ENCODE data around the gene EPHA8.

Gene EPHA8

GRCh38 chr1:22641906-22642636 lies 78.8 kb downstream of the EPHA8 start:
- CTCF ChIA-PET, result interaction anchor here (0.6 to 3.7 kb wide), 14 partner anchors 9 to 537 kb away, joined by 3 to 40 read pairs (median 4); no protein-coding TSS in a partner anchor
- no peaks in the 10 kb centered on the region for H3K9me3 ChIP-seq (ENCODE audit: control extremely low read depth in 1 of 5, control insufficient read depth in 4 of 5, insufficient read depth in 2 of 5, low read depth in 1 of 5, low read length in 4 of 5)
- 9% methylated on average over 11 of the region's 18 CpGs for WGBS (ENCODE audit: insufficient coverage)
- no peak overlapping the region for H3K27ac ChIP-seq (ENCODE audit: insufficient read depth in 1 of 2, low read depth in 1 of 2, low read length in 2 of 2, poor library complexity in 1 of 2, severe bottlenecking in 2 of 2)
- H3K4me3 ChIP-seq (ENCODE audit: control insufficient read depth in 1 of 7, extremely low read depth in 1 of 7, insufficient read depth in 4 of 7, low read depth in 2 of 7, low read length in 6 of 7), result no peak overlapping the region
- DNase-seq, result peak; percentile 50 to 69 (median 62)
- POLR2A ChIA-PET, result interaction anchor here (0.6 kb wide), 1 partner anchor 30 kb away, joined by 3 read pairs; no protein-coding TSS in a partner anchor
- no peaks in the 10 kb centered on the region for H3K36me3 ChIP-seq (ENCODE audit: control insufficient read depth in 4 of 4, insufficient read depth in 4 of 4, low read length in 3 of 4)
- no peaks in the 10 kb centered on the region for H3K4me1 ChIP-seq (ENCODE audit: control extremely low read depth in 1 of 4, control insufficient read depth in 4 of 4, insufficient read depth in 4 of 4, low read length in 3 of 4)
- peaks cover 0 to 28% (median 6%) of the 10 kb centered on the region in 5 experiments for H3K27me3 ChIP-seq (replicated peaks in 2 of 5; ENCODE audit: control insufficient read depth in 4 of 5, insufficient read depth in 5 of 5, low read length in 4 of 5)

- no peaks in the 10 kb centered on the region for H3K4me1 ChIP-seq (ENCODE audit: control extremely low read depth in 1 of 4, control insufficient read depth in 4 of 4, insufficient read depth in 4 of 4, low read length in 3 of 4)
- DNase-seq, result no peak
- 77% methylated on average over 6 of the region's 8 CpGs for WGBS (ENCODE audit: insufficient coverage)
- H3K27me3 ChIP-seq (replicated peaks in 2 of 5; ENCODE audit: control insufficient read depth in 4 of 5, insufficient read depth in 5 of 5, low read length in 4 of 5), result peaks cover 0 to 22% (median 6%) of the 10 kb centered on the region in 5 experiments
- no peak within 1 kb of the TSS for H3K27ac ChIP-seq (ENCODE audit: insufficient read depth in 1 of 2, low read depth in 1 of 2, low read length in 2 of 2, poor library complexity in 1 of 2, severe bottlenecking in 2 of 2)
- POLR2A ChIA-PET, result no interaction called here
- H3K4me3 ChIP-seq (ENCODE audit: control insufficient read depth in 1 of 7, extremely low read depth in 1 of 7, insufficient read depth in 4 of 7, low read depth in 2 of 7, low read length in 6 of 7), result no peak within 1 kb of the TSS
- no peaks in the 10 kb centered on the region for H3K36me3 ChIP-seq (ENCODE audit: control insufficient read depth in 4 of 4, insufficient read depth in 4 of 4, low read length in 3 of 4)
- no peaks in the 10 kb centered on the region for H3K9me3 ChIP-seq (ENCODE audit: control extremely low read depth in 1 of 5, control insufficient read depth in 4 of 5, insufficient read depth in 2 of 5, low read depth in 1 of 5, low read length in 4 of 5)
- CTCF ChIA-PET, result interaction anchor here (3.7 kb wide), 1 partner anchor 223 kb away, joined by 40 read pairs; no protein-coding TSS in a partner anchor
These were observed 80.1 kb downstream of the EPHA8 start, which contains the start of gene C1QC for GRCh38 chr1:22643381-22643780. TSS of gene C1QC (plus strand) at chr1:22643633. CDS start at chr1:22644024, 391 bp downstream.

GRCh38 chr1:22643928-22644327 lies 80.6 kb downstream of the EPHA8 start:
- peaks cover 0 to 18% (median 6%) of the 10 kb centered on the region in 5 experiments for H3K27me3 ChIP-seq (replicated peaks in 2 of 5; ENCODE audit: control insufficient read depth in 4 of 5, insufficient read depth in 5 of 5, low read length in 4 of 5)
- no peak for DNase-seq
- no peak overlapping the region for H3K27ac ChIP-seq (ENCODE audit: insufficient read depth in 1 of 2, low read depth in 1 of 2, low read length in 2 of 2, poor library complexity in 1 of 2, severe bottlenecking in 2 of 2)
- WGBS (ENCODE audit: insufficient coverage), result 89% methylated on average over 10 of the region's 12 CpGs
- no peak overlapping the region for H3K4me3 ChIP-seq (ENCODE audit: control insufficient read depth in 1 of 7, extremely low read depth in 1 of 7, insufficient read depth in 4 of 7, low read depth in 2 of 7, low read length in 6 of 7)
- no peaks in the 10 kb centered on the region for H3K36me3 ChIP-seq (ENCODE audit: control insufficient read depth in 4 of 4, insufficient read depth in 4 of 4, low read length in 3 of 4)
- ChIA-PET CTCF (interaction anchor here (3.7 kb wide), 1 partner anchor 223 kb away, joined by 40 read pairs; no protein-coding TSS in a partner anchor), POLR2A (no interaction called here)
- H3K4me1 ChIP-seq (ENCODE audit: control extremely low read depth in 1 of 4, control insufficient read depth in 4 of 4, insufficient read depth in 4 of 4, low read length in 3 of 4), result no peaks in the 10 kb centered on the region
- no peaks in the 10 kb centered on the region for H3K9me3 ChIP-seq (ENCODE audit: control extremely low read depth in 1 of 5, control insufficient read depth in 4 of 5, insufficient read depth in 2 of 5, low read depth in 1 of 5, low read length in 4 of 5)

- no peaks in the 10 kb centered on the region for H3K4me1 ChIP-seq (ENCODE audit: control extremely low read depth in 1 of 4, control insufficient read depth in 4 of 4, insufficient read depth in 4 of 4, low read length in 3 of 4)
- CTCF ChIA-PET, result interaction anchor here (0.7 to 1.4 kb wide), 3 partner anchors 9 to 226 kb away, joined by 3 to 6 read pairs (median 5); partner anchors contain the start of gene C1QA
- H3K27ac ChIP-seq (ENCODE audit: insufficient read depth in 1 of 2, low read depth in 1 of 2, low read length in 2 of 2, poor library complexity in 1 of 2, severe bottlenecking in 2 of 2), result no peak overlapping the region
- DNase-seq, result no peak
- H3K36me3 ChIP-seq (ENCODE audit: control insufficient read depth in 4 of 4, insufficient read depth in 4 of 4, low read length in 3 of 4), result no peaks in the 10 kb centered on the region
- no peak overlapping the region for H3K4me3 ChIP-seq (ENCODE audit: control insufficient read depth in 1 of 7, extremely low read depth in 1 of 7, insufficient read depth in 4 of 7, low read depth in 2 of 7, low read length in 6 of 7)
- POLR2A ChIA-PET, result no interaction called here
- WGBS (ENCODE audit: insufficient coverage), result 78% methylated on average over 6 of the region's 7 CpGs
- no peaks in the 10 kb centered on the region for H3K9me3 ChIP-seq (ENCODE audit: control extremely low read depth in 1 of 5, control insufficient read depth in 4 of 5, insufficient read depth in 2 of 5, low read depth in 1 of 5, low read length in 4 of 5)
- H3K27me3 ChIP-seq (replicated peaks in 2 of 5; ENCODE audit: control insufficient read depth in 4 of 5, insufficient read depth in 5 of 5, low read length in 4 of 5), result peaks cover 0 to 11% (median 9%) of the 10 kb centered on the region in 5 experiments
These were observed 82.6 kb downstream of the EPHA8 start for GRCh38 chr1:22645931-22646330.

- DNase-seq, result no peak
- no CpG with 5 or more reads among the region's 1 CpG for WGBS (ENCODE audit: insufficient coverage)
- Histone ChIP-seq H3K27ac (ENCODE audit: insufficient read depth in 1 of 2, low read depth in 1 of 2, low read length in 2 of 2, poor library complexity in 1 of 2, severe bottlenecking in 2 of 2) (no peak overlapping the region), H3K4me1 (ENCODE audit: control extremely low read depth in 1 of 4, control insufficient read depth in 4 of 4, insufficient read depth in 4 of 4, low read length in 3 of 4) (no peaks in the 10 kb centered on the region), H3K4me3 (ENCODE audit: control insufficient read depth in 1 of 7, extremely low read depth in 1 of 7, insufficient read depth in 4 of 7, low read depth in 2 of 7, low read length in 6 of 7) (no peak overlapping the region), H3K36me3 (ENCODE audit: control insufficient read depth in 4 of 4, insufficient read depth in 4 of 4, low read length in 3 of 4) (no peaks in the 10 kb centered on the region), H3K27me3 (replicated peaks in 2 of 5; ENCODE audit: control insufficient read depth in 4 of 5, insufficient read depth in 5 of 5, low read length in 4 of 5) (peaks cover 0 to 9% (median 7%) of the 10 kb centered on the region in 5 experiments), H3K9me3 (ENCODE audit: control extremely low read depth in 1 of 5, control insufficient read depth in 4 of 5, insufficient read depth in 2 of 5, low read depth in 1 of 5, low read length in 4 of 5) (no peaks in the 10 kb centered on the region)
- ChIA-PET POLR2A (no interaction called here), CTCF (interaction anchor here (0.7 to 1.4 kb wide), 3 partner anchors 9 to 226 kb away, joined by 3 to 6 read pairs (median 5); partner anchors contain the start of gene C1QA)
These were observed 83.1 kb downstream of the EPHA8 start for GRCh38 chr1:22646384-22646783.

GRCh38 chr1:22650089-22650693 lies 86.9 kb downstream of the EPHA8 start:
- H3K4me3 ChIP-seq (ENCODE audit: control insufficient read depth in 1 of 7, extremely low read depth in 1 of 7, insufficient read depth in 4 of 7, low read depth in 2 of 7, low read length in 6 of 7), result no peak overlapping the region
- H3K27me3 ChIP-seq (replicated peaks in 2 of 5; ENCODE audit: control insufficient read depth in 4 of 5, insufficient read depth in 5 of 5, low read length in 4 of 5), result peaks cover 0 to 15% (median 6%) of the 10 kb centered on the region in 5 experiments
- no peaks in the 10 kb centered on the region for H3K9me3 ChIP-seq (ENCODE audit: control extremely low read depth in 1 of 5, control insufficient read depth in 4 of 5, insufficient read depth in 2 of 5, low read depth in 1 of 5, low read length in 4 of 5)
- H3K4me1 ChIP-seq (ENCODE audit: control extremely low read depth in 1 of 4, control insufficient read depth in 4 of 4, insufficient read depth in 4 of 4, low read length in 3 of 4), result no peaks in the 10 kb centered on the region
- POLR2A ChIA-PET, result no interaction called here
- H3K27ac ChIP-seq (ENCODE audit: insufficient read depth in 1 of 2, low read depth in 1 of 2, low read length in 2 of 2, poor library complexity in 1 of 2, severe bottlenecking in 2 of 2), result no peak overlapping the region
- DNase-seq, result no peak
- no peaks in the 10 kb centered on the region for H3K36me3 ChIP-seq (ENCODE audit: control insufficient read depth in 4 of 4, insufficient read depth in 4 of 4, low read length in 3 of 4)
- 100% methylated on average over 5 of the region's 13 CpGs for WGBS (ENCODE audit: insufficient coverage)
- CTCF ChIA-PET, result interaction anchor here (1.8 kb wide), 1 partner anchor 8 kb away, joined by 6 read pairs; no protein-coding TSS in a partner anchor
